HepG2 (cell line): ENCODE measurements around the gene MORN3. TPM values are rescaled to one million over a fixed set of nuclear protein-coding genes. Genes with fewer than 3 reads are reported as not detected.

Source experiments
- ARNT ChIP-seq: fragments of 450-650 bp; IDR thresholded peaks from 2 replicates; pipeline ENCODE4 v1.6.1; 2017
- ATF7 ChIP-seq, 2 experiments: fragments of 450-650 bp in 1 of 2; sonication (generic) in 1 of 2; formaldehyde crosslinking in 1 of 2; IDR thresholded peaks; 2 replicates each; pipeline versions ENCODE4 v1.4.0 to v1.6.1; 2016 to 2020; ENCODE audit warnings: antibody characterized with exemption in 1 of 2, mild to moderate bottlenecking in 1 of 2, missing genetic modification reagents in 1 of 2
- ETV5 ChIP-seq: IDR thresholded peaks from 2 replicates; pipeline ENCODE4 v1.6.1; 2018; ENCODE audit warnings: missing biosample characterization, missing genetic modification reagents, inconsistent platforms, borderline replicate concordance
- GPN1 ChIP-seq: sonication (generic); formaldehyde crosslinking; IDR thresholded peaks from 2 replicates; pipeline ENCODE4 v1.5.1; 2020; ENCODE audit warnings: missing genetic modification reagents, borderline replicate concordance
- GTF3A ChIP-seq: sonication (generic); formaldehyde crosslinking; conservative IDR thresholded peaks from 2 replicates; pipeline ENCODE4 v1.4.0; 2020; ENCODE audit warnings: mild to moderate bottlenecking, missing genetic modification reagents
- GZF1 ChIP-seq: sonication (generic); formaldehyde crosslinking; IDR thresholded peaks from 2 replicates; pipeline ENCODE4 v1.5.1; 2020; ENCODE audit warnings: mild to moderate bottlenecking, missing genetic modification reagents
- HNRNPL ChIP-seq: fragments of 200-400 bp; formaldehyde crosslinking; IDR thresholded peaks from 2 replicates; pipeline ENCODE4 v1.6.1; 2017; ENCODE audit warnings: mild to moderate bottlenecking, low read depth, low read length
- IRX3 ChIP-seq: sonication (generic); formaldehyde crosslinking; IDR thresholded peaks from 2 replicates; pipeline ENCODE4 v1.8.1; 2023; ENCODE audit warnings: mild to moderate bottlenecking, low read depth, missing genetic modification reagents, borderline replicate concordance
- KMT2A ChIP-seq: sonication (generic); formaldehyde crosslinking; IDR thresholded peaks from 2 replicates; pipeline ENCODE4 v1.4.0; 2020; ENCODE audit warnings: missing genetic modification reagents
- KMT2B ChIP-seq: IDR thresholded peaks from 2 replicates; pipeline ENCODE4 v1.6.1; 2016; ENCODE audit warnings: missing genetic modification reagents, missing compliant biosample characterization
- MTF1 ChIP-seq: sonication (generic); formaldehyde crosslinking; IDR thresholded peaks from 2 replicates; pipeline ENCODE4 v1.5.0; 2020; ENCODE audit warnings: missing genetic modification reagents
- MTF2 ChIP-seq: sonication (generic); formaldehyde crosslinking; IDR thresholded peaks from 2 replicates; pipeline ENCODE4 v1.5.0; 2020; ENCODE audit warnings: missing genetic modification reagents, borderline replicate concordance
- PAX8 ChIP-seq: sonication (generic); formaldehyde crosslinking; IDR thresholded peaks from 2 replicates; pipeline ENCODE4 v1.8.0; 2022; ENCODE audit warnings: mild to moderate bottlenecking, missing genetic modification reagents, borderline replicate concordance
- RORA ChIP-seq: sonication (generic); formaldehyde crosslinking; IDR thresholded peaks from 2 replicates; pipeline ENCODE4 v1.5.0; 2020; ENCODE audit warnings: mild to moderate bottlenecking, missing genetic modification reagents, moderate library complexity
- SALL1 ChIP-seq: sonication (generic); formaldehyde crosslinking; IDR thresholded peaks from 2 replicates; pipeline ENCODE4 v1.8.0; 2022; ENCODE audit warnings: mild to moderate bottlenecking, missing genetic modification reagents
- SNAI1 ChIP-seq: sonication (generic); formaldehyde crosslinking; IDR thresholded peaks from 2 replicates; pipeline ENCODE4 v1.5.0; 2020; ENCODE audit warnings: mild to moderate bottlenecking, missing genetic modification reagents, borderline replicate concordance
- SP5 ChIP-seq: IDR thresholded peaks from 2 replicates; pipeline ENCODE4 v1.6.1; 2016; ENCODE audit warnings: low read depth, borderline replicate concordance
- SRF ChIP-seq: IDR thresholded peaks from 2 replicates; pipeline ENCODE4 v1.6.1; 2011; ENCODE audit warnings: mild to moderate bottlenecking, low read depth, low read length, moderate library complexity
- SSRP1 ChIP-seq: IDR thresholded peaks from 2 replicates; pipeline ENCODE4 v1.6.1; 2016; ENCODE audit warnings: control low read depth
- ZNF513 ChIP-seq: sonication (generic); formaldehyde crosslinking; conservative IDR thresholded peaks from 2 replicates; pipeline ENCODE4 v1.5.0; 2020; ENCODE audit warnings: missing genetic modification reagents
- ZNF557 ChIP-seq: sonication (generic); formaldehyde crosslinking; IDR thresholded peaks from 2 replicates; pipeline ENCODE4 v1.4.0; 2020; ENCODE audit warnings: missing genetic modification reagents
- ZNF614 ChIP-seq: IDR thresholded peaks from 2 replicates; pipeline ENCODE4 v1.6.1; 2018; ENCODE audit warnings: missing biosample characterization, missing genetic modification reagents, inconsistent platforms, borderline replicate concordance
- ZNF703 ChIP-seq: sonication (generic); formaldehyde crosslinking; IDR thresholded peaks from 2 replicates; pipeline ENCODE4 v1.5.1; 2020; ENCODE audit warnings: missing genetic modification reagents, mild to moderate bottlenecking, moderate library complexity, borderline replicate concordance
- ZNF75D ChIP-seq: sonication (generic); formaldehyde crosslinking; IDR thresholded peaks from 2 replicates; pipeline ENCODE4 v1.8.1; 2023; ENCODE audit warnings: missing genetic modification reagents, mild to moderate bottlenecking, borderline replicate concordance
- ZNF773 ChIP-seq: sonication (generic); formaldehyde crosslinking; IDR thresholded peaks from 2 replicates; pipeline ENCODE4 v1.4.0; 2020; ENCODE audit warnings: missing genetic modification reagents, borderline replicate concordance
- ZNF891 ChIP-seq: sonication (generic); formaldehyde crosslinking; IDR thresholded peaks from 2 replicates; pipeline ENCODE4 v1.5.0; 2020; ENCODE audit warnings: mild to moderate bottlenecking, missing genetic modification reagents
- ZSCAN30 ChIP-seq: sonication (generic); formaldehyde crosslinking; IDR thresholded peaks from 2 replicates; pipeline ENCODE4 v1.5.0; 2020; ENCODE audit warnings: mild to moderate bottlenecking, missing genetic modification reagents
- polyA plus RNA-seq, 8 experiments: library from polyadenylated mRNA; depleted of rRNA in 3 of 8; stranded (reverse) in 7 of 8; unstranded in 1 of 8; fragments of >200 nt; fragmentation: Illumina TruSeq in 4 of 8; extraction: Trizol in 4 of 8; gene quantifications; 2 replicates each; pipeline versions ENCODE4 v1.2.1 to v1.2.3, GENCODE V29; 2011 to 2016; ENCODE audit warnings: low read depth in 4 of 8, missing spikeins in 1 of 8, mixed read lengths in 1 of 8; ENCODE audit not compliant: insufficient read depth in 1 of 8
- total RNA-seq, 5 experiments: library from RNA; depleted of rRNA; stranded (reverse); fragments of >200 nt; fragmentation: Illumina TruSeq; extraction: Trizol; gene quantifications; 2 replicates each; pipeline ENCODE4 v1.2.3, GENCODE V29; 2016; ENCODE audit warnings: low read depth in 1 of 5
- TF ChIP-seq, protein P1 (sequence below): sonication (generic); formaldehyde crosslinking; IDR thresholded peaks from 2 replicates; pipeline ENCODE4 v1.5.0; 2020; ENCODE audit warnings: missing genetic modification reagents, mild to moderate bottlenecking, borderline replicate concordance
- TF ChIP-seq, protein P2 (sequence below): sonication (generic); formaldehyde crosslinking; conservative IDR thresholded peaks from 2 replicates; pipeline ENCODE4 v1.4.0; 2020; ENCODE audit warnings: missing genetic modification reagents

Gene MORN3
- total and polyA plus RNA-seq, 2 of the 13 experiments (the other 11 are each of a cell fraction or from before 2014, with no cell fraction given) = 1.1 to 2.0 TPM

- peak; percentile 20; the same call in 1 of the 2 replicates for TF ChIP-seq GZF1 (CRISPR knock-in tag)
- TF ChIP-seq GTF3A (CRISPR knock-in tag) = no peak
- no peak for TF ChIP-seq ZNF557 (CRISPR knock-in tag)
- TF ChIP-seq, protein P1, sequence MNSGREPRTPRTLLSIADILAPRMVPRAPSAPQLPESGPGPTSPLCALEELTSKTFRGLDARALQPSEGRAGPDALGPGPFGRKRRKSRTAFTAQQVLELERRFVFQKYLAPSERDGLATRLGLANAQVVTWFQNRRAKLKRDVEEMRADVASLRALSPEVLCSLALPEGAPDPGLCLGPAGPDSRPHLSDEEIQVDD = no peak
- TF ChIP-seq KMT2A (CRISPR knock-in tag) = no peak
- TF ChIP-seq ZNF773 (CRISPR knock-in tag) = peak; percentile 49; the same call in 1 of the 2 replicates
- TF ChIP-seq, protein P2, sequence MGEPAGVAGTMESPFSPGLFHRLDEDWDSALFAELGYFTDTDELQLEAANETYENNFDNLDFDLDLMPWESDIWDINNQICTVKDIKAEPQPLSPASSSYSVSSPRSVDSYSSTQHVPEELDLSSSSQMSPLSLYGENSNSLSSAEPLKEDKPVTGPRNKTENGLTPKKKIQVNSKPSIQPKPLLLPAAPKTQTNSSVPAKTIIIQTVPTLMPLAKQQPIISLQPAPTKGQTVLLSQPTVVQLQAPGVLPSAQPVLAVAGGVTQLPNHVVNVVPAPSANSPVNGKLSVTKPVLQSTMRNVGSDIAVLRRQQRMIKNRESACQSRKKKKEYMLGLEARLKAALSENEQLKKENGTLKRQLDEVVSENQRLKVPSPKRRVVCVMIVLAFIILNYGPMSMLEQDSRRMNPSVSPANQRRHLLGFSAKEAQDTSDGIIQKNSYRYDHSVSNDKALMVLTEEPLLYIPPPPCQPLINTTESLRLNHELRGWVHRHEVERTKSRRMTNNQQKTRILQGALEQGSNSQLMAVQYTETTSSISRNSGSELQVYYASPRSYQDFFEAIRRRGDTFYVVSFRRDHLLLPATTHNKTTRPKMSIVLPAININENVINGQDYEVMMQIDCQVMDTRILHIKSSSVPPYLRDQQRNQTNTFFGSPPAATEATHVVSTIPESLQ (CRISPR knock-in tag) = no peak
- no peak for TF ChIP-seq PAX8
- no peak for TF ChIP-seq HNRNPL
- no peak for TF ChIP-seq ZNF614 (CRISPR knock-in tag)
- TF ChIP-seq SSRP1 (CRISPR knock-in tag) = no peak
- no peak for TF ChIP-seq ARNT
- TF ChIP-seq GPN1 (CRISPR knock-in tag) = no peak
- TF ChIP-seq SNAI1 (CRISPR knock-in tag) = no peak
- TF ChIP-seq SRF = no peak
- no peak for TF ChIP-seq ZNF703 (CRISPR knock-in tag)
- no peak for TF ChIP-seq ZNF891 (CRISPR knock-in tag)
- no peak for TF ChIP-seq IRX3 (CRISPR knock-in tag)
- 0 out of 2 replicates have a peak, but pooled peaks have one; percentile 31 for TF ChIP-seq MTF1 (CRISPR knock-in tag)
- TF ChIP-seq SP5 (CRISPR knock-in tag) = 0 out of 2 replicates have a peak, but pooled peaks have one; percentile 13
- TF ChIP-seq SALL1 (CRISPR knock-in tag) = no peak
- TF ChIP-seq ZNF75D (CRISPR knock-in tag) = no peak
- no peak for TF ChIP-seq RORA
- no peak for TF ChIP-seq MTF2 (CRISPR knock-in tag)
- TF ChIP-seq ATF7 (IDR thresholded peaks at IDR 0.05) = no peak
- TF ChIP-seq ATF7 (CRISPR knock-in tag; IDR thresholded peaks at IDR 0.05) = no peak
- TF ChIP-seq ZSCAN30 (CRISPR knock-in tag) = no peak
- TF ChIP-seq ETV5 (CRISPR knock-in tag) = peak; percentile 13; the same call in 1 of the 2 replicates
- TF ChIP-seq KMT2B = no peak; the same call in 1 of the 2 replicates
- TF ChIP-seq ZNF513 (CRISPR knock-in tag) = no peak
Measured at GRCh38 chr12:121626853-121627640, 42.4 kb downstream of the MORN3 start (continued).
